ENCODE data around the gene GNG12.
"Not testable (repeated sequence)": the region's sequence is repeated elsewhere in the genome, so short reads cannot be mapped to it uniquely, and the experiment has no call there.

Gene GNG12

GRCh38 chr1:67664048-67664447, 169.2 kb downstream of the GNG12 start:
- H3K36me3 ChIP-seq (ENCODE audit: insufficient read depth) = no peaks in the 10 kb centered on the region
- no peak overlapping the region for H3K4me2 ChIP-seq
- H3K27me3 ChIP-seq (ENCODE audit: insufficient read depth, low read depth) = no peaks in the 10 kb centered on the region
- no peak for TF ChIP-seq CTCF (conservative IDR thresholded peaks at IDR 0.05; ENCODE audit: low read depth, low read length)
- no peak overlapping the region for H3K4me3 ChIP-seq (IDR thresholded peaks at IDR 0.05; ENCODE audit: insufficient read depth, low read depth, low read length)
- peaks cover 6% of the 10 kb centered on the region for H3K4me1 ChIP-seq (ENCODE audit: low read depth, poor library complexity, severe bottlenecking)
- no peaks in the 10 kb centered on the region for H4K20me1 ChIP-seq (ENCODE audit: insufficient read depth)
- no peak overlapping the region for H3K27ac ChIP-seq
- H3K79me2 ChIP-seq (ENCODE audit: insufficient read depth, low read depth) = no peaks in the 10 kb centered on the region
- no peak overlapping the region for H2AFZ ChIP-seq (ENCODE audit: low read depth)
- no peak overlapping the region for H3K9ac ChIP-seq

GRCh38 chr1:67662884-67663283, 170.4 kb downstream of the GNG12 start:
- Histone ChIP-seq H3K9ac (no peak overlapping the region), H3K4me3 (IDR thresholded peaks at IDR 0.05; ENCODE audit: insufficient read depth, low read depth, low read length) (no peak overlapping the region), H3K79me2 (ENCODE audit: insufficient read depth, low read depth) (no peaks in the 10 kb centered on the region), H2AFZ (ENCODE audit: low read depth) (no peak overlapping the region), H3K27ac (no peak overlapping the region), H3K4me2 (no peak overlapping the region), H3K27me3 (ENCODE audit: insufficient read depth, low read depth) (no peaks in the 10 kb centered on the region), H3K36me3 (ENCODE audit: insufficient read depth) (no peaks in the 10 kb centered on the region), H4K20me1 (ENCODE audit: insufficient read depth) (no peaks in the 10 kb centered on the region), H3K4me1 (ENCODE audit: low read depth, poor library complexity, severe bottlenecking) (peaks cover 17% of the 10 kb centered on the region)
- no peak for TF ChIP-seq CTCF (conservative IDR thresholded peaks at IDR 0.05; ENCODE audit: low read depth, low read length)

- TF ChIP-seq CTCF (conservative IDR thresholded peaks at IDR 0.05; ENCODE audit: low read depth, low read length) = no peak
- no peak overlapping the region for H3K4me2 ChIP-seq
- H3K36me3 ChIP-seq (ENCODE audit: insufficient read depth) = no peaks in the 10 kb centered on the region
These were observed 174.0 kb downstream of the GNG12 start for GRCh38 chr1:67659229-67659628.

GRCh38 chr1:67657152-67657551, 176.1 kb downstream of the GNG12 start:
- H3K27me3 ChIP-seq (ENCODE audit: insufficient read depth, low read depth); H3K9ac ChIP-seq; H3K4me2 ChIP-seq; H3K27ac ChIP-seq; H3K36me3 ChIP-seq (ENCODE audit: insufficient read depth); H2AFZ ChIP-seq (ENCODE audit: low read depth); H3K4me3 ChIP-seq (IDR thresholded peaks at IDR 0.05; ENCODE audit: insufficient read depth, low read depth, low read length); H3K79me2 ChIP-seq (ENCODE audit: insufficient read depth, low read depth); H4K20me1 ChIP-seq (ENCODE audit: insufficient read depth): not testable (repeated sequence)
- peaks cover 55% of the 10 kb centered on the region for H3K4me1 ChIP-seq (ENCODE audit: low read depth, poor library complexity, severe bottlenecking)

More at GRCh38 chr1:67659229-67659628, 174.0 kb downstream of the GNG12 start:
- Histone ChIP-seq H3K79me2 (ENCODE audit: insufficient read depth, low read depth) (no peaks in the 10 kb centered on the region), H3K27me3 (ENCODE audit: insufficient read depth, low read depth) (no peaks in the 10 kb centered on the region), H3K4me3 (IDR thresholded peaks at IDR 0.05; ENCODE audit: insufficient read depth, low read depth, low read length) (no peak overlapping the region), H2AFZ (ENCODE audit: low read depth) (no peak overlapping the region), H3K27ac (no peak overlapping the region), H4K20me1 (ENCODE audit: insufficient read depth) (no peaks in the 10 kb centered on the region), H3K4me1 (ENCODE audit: low read depth, poor library complexity, severe bottlenecking) (peaks cover 34% of the 10 kb centered on the region), H3K9ac (no peak overlapping the region)

GRCh38 chr1:67655581-67655980, 177.7 kb downstream of the GNG12 start:
- Histone ChIP-seq H4K20me1 (ENCODE audit: insufficient read depth) (no peaks in the 10 kb centered on the region), H3K27me3 (ENCODE audit: insufficient read depth, low read depth) (no peaks in the 10 kb centered on the region), H3K36me3 (ENCODE audit: insufficient read depth) (no peaks in the 10 kb centered on the region), H3K9ac (no peak overlapping the region), H3K4me1 (ENCODE audit: low read depth, poor library complexity, severe bottlenecking) (peaks cover 69% of the 10 kb centered on the region), H3K4me3 (IDR thresholded peaks at IDR 0.05; ENCODE audit: insufficient read depth, low read depth, low read length) (no peak overlapping the region), H3K79me2 (ENCODE audit: insufficient read depth, low read depth) (no peaks in the 10 kb centered on the region), H3K27ac (no peak overlapping the region), H3K4me2 (no peak overlapping the region), H2AFZ (ENCODE audit: low read depth) (no peak overlapping the region)
- TF ChIP-seq CTCF (conservative IDR thresholded peaks at IDR 0.05; ENCODE audit: low read depth, low read length) = no peak
